Measurements from ENCODE around the gene TDP1. TPM values are rescaled to one million over a fixed set of nuclear protein-coding genes. Genes with fewer than 3 reads are reported as not detected.

Gene TDP1
- total and polyA plus RNA-seq, 10 donors, result 5.9 to 31.2 (median 24.2) TPM

DNA sequence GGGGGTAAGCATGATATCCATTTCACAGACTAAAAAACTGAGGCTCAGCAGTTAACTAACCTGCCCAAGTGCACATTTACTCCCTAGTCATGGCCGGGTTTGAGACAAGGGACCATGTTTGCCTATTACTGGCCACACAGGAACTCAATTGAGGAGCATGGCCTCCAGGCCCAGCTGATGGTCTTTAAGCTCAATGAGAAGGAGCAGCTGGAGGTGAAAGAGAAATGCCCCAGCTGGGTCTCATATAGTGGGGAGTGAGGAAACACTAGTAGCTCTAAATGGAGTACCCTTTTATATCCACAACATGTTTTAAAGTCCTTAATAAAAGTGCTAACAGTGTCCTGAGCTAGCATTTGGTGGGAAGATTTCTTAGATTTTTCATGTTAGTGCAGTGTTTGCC lies 1.6 kb downstream of the TDP1 start:
- no peak for TF ChIP-seq POLR2A (IDR thresholded peaks at IDR 0.05)
- TF ChIP-seq, protein P1, sequence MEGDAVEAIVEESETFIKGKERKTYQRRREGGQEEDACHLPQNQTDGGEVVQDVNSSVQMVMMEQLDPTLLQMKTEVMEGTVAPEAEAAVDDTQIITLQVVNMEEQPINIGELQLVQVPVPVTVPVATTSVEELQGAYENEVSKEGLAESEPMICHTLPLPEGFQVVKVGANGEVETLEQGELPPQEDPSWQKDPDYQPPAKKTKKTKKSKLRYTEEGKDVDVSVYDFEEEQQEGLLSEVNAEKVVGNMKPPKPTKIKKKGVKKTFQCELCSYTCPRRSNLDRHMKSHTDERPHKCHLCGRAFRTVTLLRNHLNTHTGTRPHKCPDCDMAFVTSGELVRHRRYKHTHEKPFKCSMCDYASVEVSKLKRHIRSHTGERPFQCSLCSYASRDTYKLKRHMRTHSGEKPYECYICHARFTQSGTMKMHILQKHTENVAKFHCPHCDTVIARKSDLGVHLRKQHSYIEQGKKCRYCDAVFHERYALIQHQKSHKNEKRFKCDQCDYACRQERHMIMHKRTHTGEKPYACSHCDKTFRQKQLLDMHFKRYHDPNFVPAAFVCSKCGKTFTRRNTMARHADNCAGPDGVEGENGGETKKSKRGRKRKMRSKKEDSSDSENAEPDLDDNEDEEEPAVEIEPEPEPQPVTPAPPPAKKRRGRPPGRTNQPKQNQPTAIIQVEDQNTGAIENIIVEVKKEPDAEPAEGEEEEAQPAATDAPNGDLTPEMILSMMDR (IDR thresholded peaks at IDR 0.05 in 8 of 11, conservative IDR thresholded peaks at IDR 0.05 in 3 of 11), result no peak
- no peak for TF ChIP-seq POLR2AphosphoS5 (IDR thresholded peaks at IDR 0.05)
- H3K4me1 ChIP-seq, result peaks cover 12 to 64% (median 36%) of the 10 kb centered on the region in 6 donors
- no peaks in the 10 kb centered on the region for H3K9me3 ChIP-seq
- H3K27me3 ChIP-seq (replicated peaks in 1 of 7), result no peaks in the 10 kb centered on the region
- peak overlapping the region in 1 of 8 donors; percentile 90 for H3K4me3 ChIP-seq
- no peak overlapping the region for H3K27ac ChIP-seq
- DNase-seq, result no peak
- intact Hi-C loops (cut with DNase I; ENCODE audit: low total_unique reads), result no loop called here
- H3K36me3 ChIP-seq, result peaks cover 0 to 23% (median 3%) of the 10 kb centered on the region in 6 donors
- WGBS, 5 donors, result 80 to 92% (median 83%) methylated on average over 1 of the region's 1 CpG

DNA sequence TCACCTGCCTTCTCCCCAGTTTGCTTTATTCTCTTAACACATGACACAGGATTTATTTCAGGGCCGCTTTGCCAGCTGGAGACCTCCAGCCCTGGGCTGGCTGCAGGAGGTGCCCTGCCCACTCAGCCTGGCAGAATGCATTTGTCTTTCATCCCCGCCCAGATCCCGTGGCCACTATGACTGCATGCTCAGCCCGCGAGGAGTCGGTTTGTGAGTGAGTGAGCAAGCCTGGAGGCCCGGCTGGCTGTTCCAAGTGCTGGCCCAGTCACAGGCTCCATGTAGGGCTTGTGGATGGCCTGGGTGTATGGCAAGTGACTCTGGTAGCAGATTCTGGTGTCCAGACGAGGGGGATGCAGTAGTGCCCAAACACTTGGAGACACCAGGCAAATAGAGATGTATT lies 2.1 kb downstream of the TDP1 start:
- WGBS, 5 donors, result 90 to 98% (median 97%) methylated on average over 7 to 8 of the region's 8 CpGs
- DNase-seq, result peak; percentile 73
- no peaks in the 10 kb centered on the region for H3K9me3 ChIP-seq
- peaks cover 0 to 27% (median 5%) of the 10 kb centered on the region in 6 donors for H3K36me3 ChIP-seq
- H3K4me3 ChIP-seq, result peak overlapping the region in 1 of 8 donors; percentile 90
- peaks cover 12 to 64% (median 36%) of the 10 kb centered on the region in 6 donors for H3K4me1 ChIP-seq
- TF ChIP-seq POLR2A (IDR thresholded peaks at IDR 0.05) (no peak), POLR2AphosphoS5 (IDR thresholded peaks at IDR 0.05) (no peak)
- TF ChIP-seq, protein P1 (IDR thresholded peaks at IDR 0.05 in 8 of 11, conservative IDR thresholded peaks at IDR 0.05 in 3 of 11), result no peak
- intact Hi-C loops (cut with DNase I; ENCODE audit: low total_unique reads), result no loop called here
- no peaks in the 10 kb centered on the region for H3K27me3 ChIP-seq (replicated peaks in 1 of 7)
- no peak overlapping the region for H3K27ac ChIP-seq

DNA sequence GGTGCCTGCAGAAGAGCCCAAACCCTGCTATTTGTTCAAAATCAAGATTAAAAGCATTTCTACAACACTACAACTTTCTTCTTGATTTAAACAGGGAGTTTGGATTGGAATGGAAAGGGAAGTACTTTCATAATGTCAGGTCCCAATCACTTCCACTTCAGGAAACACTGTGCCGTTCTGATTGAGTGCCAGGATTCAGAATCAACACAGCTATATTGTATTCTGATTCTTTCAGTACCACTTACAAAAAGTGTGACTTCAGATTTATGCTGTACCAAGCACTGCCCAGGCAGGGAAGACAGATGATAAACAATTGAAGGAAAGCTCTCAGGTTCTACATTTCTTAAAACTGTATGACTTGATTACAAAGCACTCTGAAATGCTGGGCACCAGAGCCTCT lies 3.2 kb downstream of the TDP1 start:
- intact Hi-C loops (cut with DNase I; ENCODE audit: low total_unique reads), result no loop called here
- no peak overlapping the region for H3K4me3 ChIP-seq

DNA sequence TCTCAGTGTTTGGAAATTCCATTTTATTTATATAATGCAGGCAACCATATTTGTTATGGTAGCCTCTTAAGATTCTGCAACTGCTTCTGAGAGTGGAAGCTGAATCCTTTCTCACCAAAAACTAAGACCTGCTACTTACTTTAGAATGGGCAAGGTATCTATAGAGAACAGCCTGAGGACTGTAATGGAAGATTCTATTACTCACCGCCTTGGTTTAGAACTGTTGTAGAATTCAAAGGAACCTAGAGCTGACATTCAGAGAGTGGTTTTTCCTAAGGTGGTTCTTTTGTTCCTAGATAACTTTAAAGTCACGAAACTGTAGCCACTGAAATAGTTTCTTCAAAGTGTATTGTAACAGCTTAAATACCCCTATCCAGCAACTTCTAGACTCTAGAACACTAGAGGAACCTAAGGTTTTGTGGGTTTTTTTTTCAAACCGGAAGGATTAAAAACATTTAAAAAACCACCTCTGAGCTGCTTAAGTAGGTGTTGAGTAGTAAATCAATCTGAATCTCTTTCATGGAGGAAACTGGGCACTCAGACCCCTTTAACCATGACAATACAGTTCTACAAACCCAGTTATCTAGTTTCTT lies 4.2 kb downstream of the TDP1 start:
- Histone ChIP-seq H3K4me1 (peaks cover 9 to 49% (median 27%) of the 10 kb centered on the region in 6 donors), H3K4me3 (no peak overlapping the region), H3K36me3 (peaks cover 0 to 49% (median 16%) of the 10 kb centered on the region in 6 donors), H3K27ac (no peak overlapping the region), H3K9me3 (no peaks in the 10 kb centered on the region), H3K27me3 (replicated peaks in 1 of 7) (no peaks in the 10 kb centered on the region)
- WGBS, 5 donors, result 46 to 72% (median 57%) methylated on average over 3 of the region's 3 CpGs
- no peak for TF ChIP-seq POLR2AphosphoS5 (IDR thresholded peaks at IDR 0.05)
- TF ChIP-seq POLR2A (IDR thresholded peaks at IDR 0.05), result no peak
- TF ChIP-seq, protein P1 (IDR thresholded peaks at IDR 0.05 in 8 of 11, conservative IDR thresholded peaks at IDR 0.05 in 3 of 11), result no peak
- intact Hi-C loops (cut with DNase I; ENCODE audit: low total_unique reads), result no loop called here
- DNase-seq, result no peak

More for the DNA sequence above, 3.2 kb downstream of the TDP1 start:
- DNase-seq, result no peak
- no peak for TF ChIP-seq POLR2AphosphoS5 (IDR thresholded peaks at IDR 0.05)
- TF ChIP-seq, protein P1 (IDR thresholded peaks at IDR 0.05 in 8 of 11, conservative IDR thresholded peaks at IDR 0.05 in 3 of 11), result no peak
- TF ChIP-seq POLR2A (IDR thresholded peaks at IDR 0.05), result no peak
- Histone ChIP-seq H3K9me3 (no peaks in the 10 kb centered on the region), H3K27me3 (replicated peaks in 1 of 7) (no peaks in the 10 kb centered on the region), H3K4me1 (peaks cover 11 to 54% (median 32%) of the 10 kb centered on the region in 6 donors), H3K36me3 (peaks cover 0 to 39% (median 14%) of the 10 kb centered on the region in 6 donors), H3K27ac (no peak overlapping the region)
- 20 to 77% (median 52%) methylated on average over 1 of the region's 1 CpG for WGBS, 5 donors

Measured in spleen (tissue), 11 donors.